ENCODE measurements around the gene INSC. TPM values are rescaled to one million over a fixed set of nuclear protein-coding genes. Genes with fewer than 3 reads are reported as not detected.

INSC gene
- polyA plus RNA-seq, 1 donor from 2014 or later: 0.12 TPM

DNA sequence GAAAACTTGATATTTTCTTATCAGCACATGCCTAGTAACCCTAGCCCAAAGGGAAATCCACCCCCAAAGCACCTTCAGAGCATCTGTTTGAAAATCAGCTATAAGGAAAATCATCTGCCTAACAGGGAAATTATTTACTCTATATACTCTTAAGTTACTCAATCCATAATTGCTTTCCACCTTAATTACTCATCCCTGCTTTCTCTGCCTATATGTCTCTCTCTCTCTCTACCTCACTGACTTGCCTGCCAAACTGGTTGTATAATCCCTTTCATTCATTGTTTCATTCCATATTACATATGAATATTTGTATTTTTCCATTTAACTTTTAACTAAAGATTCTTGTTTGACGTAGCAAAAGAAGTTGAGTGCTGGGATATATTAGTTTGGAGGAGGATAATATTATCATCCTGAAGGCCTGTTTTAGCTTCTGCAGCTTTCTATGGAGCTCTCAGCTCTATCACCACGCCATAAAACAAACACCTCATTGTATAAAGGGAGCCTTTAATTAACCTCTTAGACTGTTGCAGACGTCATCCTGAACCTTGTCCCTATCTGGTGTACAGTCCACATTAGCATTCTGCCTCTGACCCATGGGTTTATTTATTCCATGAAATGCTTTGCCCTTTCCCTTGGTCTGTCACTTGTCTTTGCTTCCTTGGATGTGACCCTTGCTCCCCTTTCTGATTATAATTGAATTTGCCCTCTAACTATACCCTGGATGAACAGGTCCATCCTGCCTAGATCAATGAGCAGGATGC lies 98.9 kb downstream of the INSC start:
- Histone ChIP-seq H3F3A (ENCODE audit: insufficient read depth, low read length, poor library complexity, severe bottlenecking) (no peaks in the 10 kb centered on the region), H3K9ac (ENCODE audit: low read length) (no peak overlapping the region), H4K20me1 (ENCODE audit: insufficient read depth) (no peaks in the 10 kb centered on the region), H3K4me3 (ENCODE audit: low read length) (no peak overlapping the region), H3K79me2 (replicated peaks; ENCODE audit: insufficient read depth, low read length) (no peaks in the 10 kb centered on the region), H3K4me2 (ENCODE audit: low read length) (no peak overlapping the region), H3K9me3 (ENCODE audit: low read length) (no peaks in the 10 kb centered on the region), H3K36me3 (ENCODE audit: insufficient read depth, low read length) (no peaks in the 10 kb centered on the region), H3K9me2 (ENCODE audit: insufficient read depth, low read length) (no peaks in the 10 kb centered on the region), H3K27me3 (ENCODE audit: insufficient read depth, low read depth, low read length) (no peaks in the 10 kb centered on the region), H3K27ac (ENCODE audit: low read length) (no peak overlapping the region), H2AFZ (ENCODE audit: low read depth, low read length) (no peak overlapping the region)
- TF ChIP-seq SMC3 (conservative IDR thresholded peaks at IDR 0.05; ENCODE audit: poor library complexity): no peak

- H3K27me3 ChIP-seq (ENCODE audit: insufficient read depth, low read depth, low read length): no peaks in the 10 kb centered on the region
- TF ChIP-seq SMC3 (conservative IDR thresholded peaks at IDR 0.05; ENCODE audit: poor library complexity) (no peak), EP300 (conservative IDR thresholded peaks at IDR 0.05; ENCODE audit: poor library complexity, severe bottlenecking) (no peak), TAF1 (IDR thresholded peaks at IDR 0.05; ENCODE audit: low read depth) (no peak), EZH2 (IDR thresholded peaks at IDR 0.05; ENCODE audit: borderline replicate concordance, insufficient read depth, low read length, poor library complexity, severe bottlenecking) (no peak), POLR2AphosphoS5 (IDR thresholded peaks at IDR 0.05) (no peak), RAD21 (conservative IDR thresholded peaks at IDR 0.05) (no peak), MXI1 (conservative IDR thresholded peaks at IDR 0.05; ENCODE audit: poor library complexity, severe bottlenecking) (no peak), REST (IDR thresholded peaks at IDR 0.05; ENCODE audit: borderline replicate concordance) (no peak)
- TF ChIP-seq, protein P1, sequence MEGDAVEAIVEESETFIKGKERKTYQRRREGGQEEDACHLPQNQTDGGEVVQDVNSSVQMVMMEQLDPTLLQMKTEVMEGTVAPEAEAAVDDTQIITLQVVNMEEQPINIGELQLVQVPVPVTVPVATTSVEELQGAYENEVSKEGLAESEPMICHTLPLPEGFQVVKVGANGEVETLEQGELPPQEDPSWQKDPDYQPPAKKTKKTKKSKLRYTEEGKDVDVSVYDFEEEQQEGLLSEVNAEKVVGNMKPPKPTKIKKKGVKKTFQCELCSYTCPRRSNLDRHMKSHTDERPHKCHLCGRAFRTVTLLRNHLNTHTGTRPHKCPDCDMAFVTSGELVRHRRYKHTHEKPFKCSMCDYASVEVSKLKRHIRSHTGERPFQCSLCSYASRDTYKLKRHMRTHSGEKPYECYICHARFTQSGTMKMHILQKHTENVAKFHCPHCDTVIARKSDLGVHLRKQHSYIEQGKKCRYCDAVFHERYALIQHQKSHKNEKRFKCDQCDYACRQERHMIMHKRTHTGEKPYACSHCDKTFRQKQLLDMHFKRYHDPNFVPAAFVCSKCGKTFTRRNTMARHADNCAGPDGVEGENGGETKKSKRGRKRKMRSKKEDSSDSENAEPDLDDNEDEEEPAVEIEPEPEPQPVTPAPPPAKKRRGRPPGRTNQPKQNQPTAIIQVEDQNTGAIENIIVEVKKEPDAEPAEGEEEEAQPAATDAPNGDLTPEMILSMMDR (IDR thresholded peaks at IDR 0.05; ENCODE audit: poor library complexity, severe bottlenecking): no peak
- no peak overlapping the region for H3K9ac ChIP-seq (ENCODE audit: low read length)
Measured at GRCh38 chr11:15215005-15215404, 100.3 kb downstream of the INSC start.

More at GRCh38 chr11:15215005-15215404, 100.3 kb downstream of the INSC start:
- Histone ChIP-seq H3K4me3 (ENCODE audit: low read length) (no peak overlapping the region), H3K79me2 (replicated peaks; ENCODE audit: insufficient read depth, low read length) (no peaks in the 10 kb centered on the region), H3K9me2 (ENCODE audit: insufficient read depth, low read length) (no peaks in the 10 kb centered on the region), H3F3A (ENCODE audit: insufficient read depth, low read length, poor library complexity, severe bottlenecking) (no peaks in the 10 kb centered on the region), H4K20me1 (ENCODE audit: insufficient read depth) (no peaks in the 10 kb centered on the region), H3K27ac (ENCODE audit: low read length) (no peak overlapping the region), H2AFZ (ENCODE audit: low read depth, low read length) (no peak overlapping the region), H3K9me3 (ENCODE audit: low read length) (no peaks in the 10 kb centered on the region), H3K4me2 (ENCODE audit: low read length) (no peak overlapping the region), H3K36me3 (ENCODE audit: insufficient read depth, low read length) (no peaks in the 10 kb centered on the region)
